GM06990 (cell line): ENCODE results near the gene ZRANB1.
"Not testable (repeated sequence)": the region's sequence is repeated elsewhere in the genome, so short reads cannot be mapped to it uniquely, and the experiment has no call there.

Experiments used
- DNase-seq: peaks from one replicate; pipeline ENCODE4 v3.0.0-alpha.2; 2011; ENCODE audit not compliant: insufficient read length; ENCODE audit errors: extremely low read depth
- H3K27me3 ChIP-seq: replicated peaks from 2 replicates; pipeline ENCODE4 v1.6.0; 2011; ENCODE audit warnings: low read length; ENCODE audit not compliant: control insufficient read depth, insufficient read depth
- H3K36me3 ChIP-seq: 2 replicates; pipeline ENCODE4 v1.5.1; 2011; ENCODE audit warnings: low read length; ENCODE audit not compliant: control insufficient read depth, insufficient read depth
- H3K4me3 ChIP-seq: replicated peaks from 2 replicates; pipeline ENCODE4 v1.5.1; 2011; ENCODE audit warnings: low read depth, mild to moderate bottlenecking, control low read depth, low read length
- TF ChIP-seq, protein P1 (sequence below): IDR thresholded peaks from 2 replicates; pipeline ENCODE4 v1.5.1; 2011; ENCODE audit warnings: low read length, control low read depth, mild to moderate bottlenecking, inconsistent platforms; ENCODE audit not compliant: insufficient read depth, poor library complexity, severe bottlenecking

The ZRANB1 gene

DNA sequence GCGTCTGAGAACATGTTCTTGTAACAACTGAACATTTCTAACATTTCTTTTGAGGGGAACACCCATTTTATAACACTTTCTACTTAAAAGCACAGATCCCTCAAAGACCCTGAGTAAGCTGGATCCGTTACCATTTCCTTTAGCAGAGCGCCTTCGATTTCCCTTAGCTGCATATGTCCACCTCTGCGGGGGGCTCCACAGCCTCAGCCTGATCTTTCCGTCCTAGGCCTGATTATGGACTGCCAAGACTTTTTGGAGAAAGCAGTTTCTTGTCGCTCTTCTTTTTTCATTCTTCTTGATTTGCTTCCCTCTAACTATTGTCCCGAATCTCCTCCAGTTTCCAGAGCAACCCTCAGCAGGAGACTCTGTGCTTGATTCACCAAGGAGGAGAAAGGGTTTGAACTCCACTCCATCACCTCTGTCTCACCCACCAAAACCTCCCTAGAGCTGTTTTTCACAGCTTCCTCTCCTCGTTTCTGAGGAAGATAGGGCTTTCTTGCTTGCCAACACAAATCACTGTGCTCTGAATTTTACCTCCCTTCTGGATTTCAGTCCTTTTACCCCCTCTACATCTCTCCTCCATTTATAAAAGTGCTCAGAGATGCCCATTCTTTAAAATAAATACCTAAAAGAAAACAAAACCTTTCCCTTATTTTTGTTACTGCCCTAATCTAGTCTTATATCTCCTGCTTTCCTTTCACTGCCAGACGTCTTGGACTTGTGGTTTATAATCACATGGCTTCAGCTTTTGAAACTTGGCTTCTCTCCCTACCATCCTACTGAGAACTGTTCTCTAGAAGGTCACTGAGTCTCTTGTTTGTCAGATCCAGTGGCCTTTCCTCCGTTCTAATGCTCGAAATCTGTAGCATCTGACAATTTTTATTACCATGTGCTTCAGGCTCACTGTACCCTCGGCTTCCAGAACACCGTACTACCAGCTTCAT, 30.5 kb upstream of the ZRANB1 start:
- Histone ChIP-seq H3K4me3 (no peak overlapping the region), H3K36me3 (no peaks in the 10 kb centered on the region), H3K27me3 (no peaks in the 10 kb centered on the region)
- TF ChIP-seq, protein P1, sequence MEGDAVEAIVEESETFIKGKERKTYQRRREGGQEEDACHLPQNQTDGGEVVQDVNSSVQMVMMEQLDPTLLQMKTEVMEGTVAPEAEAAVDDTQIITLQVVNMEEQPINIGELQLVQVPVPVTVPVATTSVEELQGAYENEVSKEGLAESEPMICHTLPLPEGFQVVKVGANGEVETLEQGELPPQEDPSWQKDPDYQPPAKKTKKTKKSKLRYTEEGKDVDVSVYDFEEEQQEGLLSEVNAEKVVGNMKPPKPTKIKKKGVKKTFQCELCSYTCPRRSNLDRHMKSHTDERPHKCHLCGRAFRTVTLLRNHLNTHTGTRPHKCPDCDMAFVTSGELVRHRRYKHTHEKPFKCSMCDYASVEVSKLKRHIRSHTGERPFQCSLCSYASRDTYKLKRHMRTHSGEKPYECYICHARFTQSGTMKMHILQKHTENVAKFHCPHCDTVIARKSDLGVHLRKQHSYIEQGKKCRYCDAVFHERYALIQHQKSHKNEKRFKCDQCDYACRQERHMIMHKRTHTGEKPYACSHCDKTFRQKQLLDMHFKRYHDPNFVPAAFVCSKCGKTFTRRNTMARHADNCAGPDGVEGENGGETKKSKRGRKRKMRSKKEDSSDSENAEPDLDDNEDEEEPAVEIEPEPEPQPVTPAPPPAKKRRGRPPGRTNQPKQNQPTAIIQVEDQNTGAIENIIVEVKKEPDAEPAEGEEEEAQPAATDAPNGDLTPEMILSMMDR, result peak; percentile 4
- no peak for DNase-seq

DNA sequence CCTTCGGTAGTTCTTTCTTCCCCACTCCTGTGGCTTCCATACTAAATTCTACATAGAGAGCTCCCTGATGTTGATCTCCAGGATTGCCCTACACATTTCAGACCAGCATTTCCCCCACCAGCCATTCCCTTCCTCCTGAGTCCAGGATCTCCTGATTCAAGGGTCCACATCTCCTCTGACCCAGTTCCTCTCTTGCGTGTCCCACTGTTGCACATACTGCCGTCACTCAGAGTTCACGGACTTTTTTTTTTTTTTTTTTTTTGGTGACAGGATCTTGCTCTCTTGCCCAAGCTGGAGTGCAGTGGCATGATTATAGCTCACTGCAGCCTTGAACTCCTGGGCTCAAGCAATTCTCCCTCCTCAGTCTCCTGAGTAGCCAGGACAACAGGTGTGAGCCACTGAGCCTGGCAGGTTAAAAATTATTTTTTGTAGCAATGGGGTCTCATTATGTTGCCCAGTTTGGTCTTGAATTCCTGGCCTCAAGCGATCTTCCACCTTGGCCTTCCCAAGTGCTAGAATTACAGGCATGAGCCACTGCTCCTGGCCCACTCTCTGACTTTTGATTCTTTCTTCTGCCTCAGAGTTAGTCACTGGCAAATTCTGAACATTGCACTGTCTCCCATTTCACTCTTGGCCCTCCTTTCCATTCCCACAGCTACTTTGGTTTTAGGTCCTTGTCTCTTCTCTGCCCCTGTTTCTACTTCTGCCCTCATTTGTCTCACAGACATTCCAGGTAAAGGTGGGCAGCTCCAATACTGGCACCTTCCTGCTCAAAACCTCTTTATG, 29.6 kb upstream of the ZRANB1 start:
- H3K4me3 ChIP-seq, result no peak overlapping the region
- H3K36me3 ChIP-seq, result no peaks in the 10 kb centered on the region
- H3K27me3 ChIP-seq, result no peaks in the 10 kb centered on the region
- no peak for DNase-seq
- TF ChIP-seq, protein P1, result no peak

DNA sequence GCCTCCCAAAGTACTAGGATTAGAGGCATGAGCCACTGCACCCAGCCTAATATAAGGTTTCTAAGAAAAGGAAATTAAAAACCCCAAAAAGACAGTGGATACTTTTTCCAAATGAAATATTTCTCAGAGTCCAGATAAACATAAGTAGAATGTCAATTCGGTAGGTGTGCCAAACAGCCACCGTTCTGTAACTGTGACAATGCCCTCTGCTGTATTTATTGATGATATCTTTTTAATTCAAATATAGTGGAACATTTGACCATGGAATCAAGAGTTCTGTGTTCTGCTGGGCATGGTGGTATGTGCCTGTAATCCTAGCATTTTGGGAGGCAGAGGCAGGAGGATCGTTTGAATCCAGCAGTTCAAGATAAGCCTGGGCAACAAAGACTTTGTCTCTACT, 28.8 kb upstream of the ZRANB1 start:
- Histone ChIP-seq H3K27me3 (no peaks in the 10 kb centered on the region), H3K36me3 (no peaks in the 10 kb centered on the region), H3K4me3 (no peak overlapping the region)
- no peak for DNase-seq
- TF ChIP-seq, protein P1, result no peak

DNA sequence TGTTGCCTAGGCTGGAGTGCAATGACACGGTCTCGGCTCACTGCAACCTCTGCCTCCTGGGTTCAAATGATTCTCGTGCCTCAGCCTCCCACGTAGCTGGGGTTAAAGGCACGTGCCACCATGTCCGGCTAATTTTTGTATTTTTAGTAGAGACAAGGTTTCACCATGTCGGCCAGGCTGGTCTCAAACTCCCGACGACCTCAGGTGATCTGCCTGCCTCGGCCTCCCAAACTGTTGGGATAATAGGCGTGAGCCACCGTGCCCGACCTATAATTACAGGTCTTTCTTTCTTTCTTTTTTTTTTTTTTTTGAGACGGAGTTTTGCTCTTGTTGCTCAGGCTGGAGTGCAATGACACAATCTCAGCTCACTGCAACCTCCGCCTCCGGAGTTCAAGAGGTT, 27.5 kb upstream of the ZRANB1 start:
- H3K4me3 ChIP-seq, H3K27me3 ChIP-seq, H3K36me3 ChIP-seq, DNase-seq: not testable (repeated sequence)

DNA sequence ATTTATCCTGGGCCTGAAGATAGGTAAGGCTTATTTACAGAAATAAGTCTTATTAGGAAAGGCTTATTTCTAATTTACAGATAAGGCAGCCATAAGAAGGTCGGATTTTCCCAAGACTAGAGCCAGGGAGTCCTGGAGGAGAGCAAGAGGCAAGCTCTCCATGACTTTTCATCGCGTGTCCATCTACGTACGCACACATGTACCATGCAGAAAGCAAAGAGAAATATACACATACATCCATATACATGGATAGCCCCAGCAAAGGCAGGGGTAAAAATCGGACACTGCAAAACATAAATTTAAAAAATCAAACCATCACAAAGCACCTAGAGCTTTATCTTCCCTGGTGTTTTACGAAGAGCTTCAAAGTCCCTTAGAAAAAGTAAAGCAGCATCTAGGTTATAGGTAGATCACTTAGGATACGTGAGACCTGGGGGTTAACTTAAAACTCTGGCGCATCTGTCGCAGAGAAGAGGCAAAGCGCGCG, 25.8 kb upstream of the ZRANB1 start:
- Histone ChIP-seq H3K36me3 (no peaks in the 10 kb centered on the region), H3K4me3 (peak overlapping the region; percentile 98), H3K27me3 (no peaks in the 10 kb centered on the region)
- TF ChIP-seq, protein P1, result no peak
- DNase-seq, result no peak
